HEK293T (cell line): ENCODE measurements around the gene MXD3.

ENCODE experiments used
- CTCF ChIA-PET: fragments of 350-600 bp; formaldehyde crosslinking; extraction: SDS; loops from one replicate; lab custom pipeline; 2021; ENCODE audit warnings: antibody characterized with exemption, inconsistent platforms; lab: Yijun Ruan, JAX
- POLR2A ChIA-PET: fragments of 350-600 bp; formaldehyde crosslinking; extraction: SDS; loops from one replicate; lab custom pipeline; 2020; ENCODE audit warnings: antibody characterized with exemption, inconsistent platforms; lab: Yijun Ruan, JAX
- DNase-seq: peaks from one replicate; pipeline ENCODE4 v3.0.0; 2012; ENCODE audit warnings: mixed read lengths; ENCODE audit errors: extremely low spot score
- ARNT ChIP-seq: fragments of 450-650 bp; IDR thresholded peaks from 2 replicates; pipeline ENCODE4 v1.6.1; 2017; ENCODE audit warnings: mild to moderate bottlenecking
- BHLHE40 ChIP-seq: fragments of 450-650 bp; IDR thresholded peaks from 2 replicates; pipeline ENCODE4 v1.6.1; 2016; ENCODE audit warnings: mild to moderate bottlenecking, moderate library complexity, borderline replicate concordance
- CTBP1 ChIP-seq: fragments of 450-650 bp; IDR thresholded peaks from 2 replicates; pipeline ENCODE4 v1.6.1; 2016; ENCODE audit warnings: borderline replicate concordance
- ELF4 ChIP-seq: fragments of 450-650 bp; IDR thresholded peaks from 2 replicates; pipeline ENCODE4 v1.6.1; 2017; ENCODE audit warnings: antibody characterized with exemption
- FOXA1 ChIP-seq: fragments of 450-650 bp; IDR thresholded peaks from 2 replicates; pipeline ENCODE4 v1.6.1; 2016; ENCODE audit warnings: mild to moderate bottlenecking
- FOXK2 ChIP-seq: fragments of 450-650 bp; IDR thresholded peaks from 2 replicates; pipeline ENCODE4 v1.6.1; 2016; ENCODE audit warnings: mild to moderate bottlenecking
- FOXM1 ChIP-seq: fragments of 450-650 bp; IDR thresholded peaks from 2 replicates; pipeline ENCODE4 v1.6.1; 2017; ENCODE audit warnings: mild to moderate bottlenecking, borderline replicate concordance
- HDGF ChIP-seq: fragments of 450-650 bp; IDR thresholded peaks from 2 replicates; pipeline ENCODE4 v1.6.1; 2017; ENCODE audit warnings: antibody characterized with exemption, borderline replicate concordance
- L3MBTL2 ChIP-seq: fragments of 450-650 bp; conservative IDR thresholded peaks from 2 replicates; pipeline ENCODE4 v1.6.1; 2016; ENCODE audit warnings: mild to moderate bottlenecking
- LEF1 ChIP-seq: fragments of 450-650 bp; IDR thresholded peaks from 2 replicates; pipeline ENCODE4 v1.6.1; 2017; ENCODE audit warnings: mild to moderate bottlenecking, borderline replicate concordance
- NFRKB ChIP-seq: fragments of 450-650 bp; IDR thresholded peaks from 2 replicates; pipeline ENCODE4 v1.6.1; 2016; ENCODE audit warnings: mild to moderate bottlenecking, moderate library complexity
- SP1 ChIP-seq: fragments of 450-650 bp; IDR thresholded peaks from 2 replicates; pipeline ENCODE4 v1.6.1; 2017
- SUZ12 ChIP-seq: fragments of 450-650 bp; IDR thresholded peaks from 2 replicates; pipeline ENCODE4 v1.6.1; 2016; ENCODE audit warnings: mild to moderate bottlenecking
- TARDBP ChIP-seq: fragments of 450-650 bp; IDR thresholded peaks from 2 replicates; pipeline ENCODE4 v1.6.1; 2016
- ZNF384 ChIP-seq: fragments of 450-650 bp; IDR thresholded peaks from 2 replicates; pipeline ENCODE4 v1.6.1; 2016
- TF ChIP-seq, protein P1 (sequence below): fragments of 450-650 bp; IDR thresholded peaks from 2 replicates; pipeline ENCODE4 v1.6.1; 2016

Gene MXD3

DNA sequence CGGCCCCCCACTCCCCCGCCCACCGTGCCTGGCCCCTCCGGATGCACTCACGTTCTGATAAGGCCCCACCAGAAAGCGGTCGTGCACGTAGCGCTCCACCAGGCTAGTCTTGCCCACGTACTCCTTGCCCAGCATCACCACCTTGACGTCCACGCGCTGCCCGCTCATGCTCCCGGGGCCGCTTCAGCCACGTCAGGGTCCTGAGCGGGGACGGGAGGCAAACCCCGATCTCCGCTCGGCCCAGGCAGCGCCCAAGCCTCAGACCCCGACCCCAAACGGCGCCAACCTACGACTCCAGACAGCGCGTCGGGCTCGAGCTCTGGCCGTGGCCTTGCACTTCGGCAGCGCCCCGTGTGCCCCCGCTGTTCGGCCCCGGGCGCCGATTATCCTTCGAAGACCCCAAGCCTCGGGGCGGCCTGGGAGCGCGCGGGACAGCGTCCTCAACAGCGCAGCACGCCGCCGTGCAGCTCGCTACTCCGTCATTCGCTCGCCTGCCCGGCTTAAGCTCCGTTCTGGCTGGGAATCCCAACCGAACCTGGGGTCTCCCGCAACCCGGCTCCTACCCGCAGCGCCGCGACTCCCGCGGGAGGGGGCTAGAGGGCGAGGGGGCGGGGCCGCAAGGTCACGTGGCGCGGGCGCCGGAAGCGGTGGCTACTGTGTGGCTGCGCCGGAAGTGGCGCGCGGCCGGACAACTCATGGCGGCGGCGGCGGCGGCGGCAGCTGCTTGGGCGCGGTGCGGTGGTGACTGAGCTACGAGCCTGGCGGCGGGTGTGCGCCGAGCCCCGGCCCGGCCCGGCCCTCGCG, 8.4 kb downstream of the MXD3 start, which contains the start of the genes PRELID1 and RAB24:
Gene PRELID1 (plus strand): TSS at position 679 of the 804 bp plus-strand sequence. CDS start 187 bp downstream, outside the sequence.
Gene RAB24 (minus strand): TSS at position 599 of the 804 bp plus-strand sequence. CDS start 431 bp downstream, at position 168.
- ChIA-PET CTCF (no interaction called here), POLR2A (interaction anchor here (0.6 to 1.7 kb wide), 4 partner anchors 9 to 83 kb away, joined by 3 to 10 read pairs (median 3); partner anchors contain the start of gene MXD3)
- DNase-seq: peak; percentile 96
- TF ChIP-seq L3MBTL2: peak; percentile 91
- TF ChIP-seq FOXA1: no peak

DNA sequence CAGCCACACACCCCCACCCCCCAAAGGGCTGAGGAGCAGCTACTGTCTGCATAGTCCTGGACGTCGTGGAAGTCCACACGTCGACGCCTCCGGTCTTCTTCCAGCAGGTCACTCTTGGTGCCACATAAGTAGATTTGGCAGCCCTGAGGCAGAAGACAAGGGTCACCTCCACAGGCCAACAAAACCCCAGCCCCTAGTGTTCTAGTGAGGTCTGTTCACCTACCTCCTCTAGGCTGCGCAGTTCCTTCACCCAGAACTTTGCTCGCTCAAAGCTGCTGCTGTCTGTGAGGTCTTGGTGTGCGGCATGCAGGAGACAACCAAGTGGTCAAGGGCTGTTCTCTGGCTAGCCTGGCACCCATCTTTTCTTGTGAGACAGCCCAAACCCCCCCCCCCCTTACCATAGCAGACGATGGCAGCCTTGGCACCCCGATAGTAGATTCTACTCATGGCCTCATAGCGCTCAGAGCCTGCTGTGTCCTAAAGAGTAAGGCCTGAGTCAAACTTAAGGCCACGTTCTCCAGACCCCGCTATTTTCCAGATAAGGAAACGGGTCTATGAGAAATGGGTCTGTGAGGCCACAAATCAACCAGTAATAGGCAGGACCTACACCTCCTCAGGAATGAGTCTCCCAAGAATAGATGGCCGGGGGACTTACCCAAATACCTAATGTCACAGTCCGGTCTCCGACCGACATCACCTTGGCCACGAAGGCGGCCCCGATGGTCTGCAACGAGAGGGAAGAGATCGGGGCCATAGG, 9.2 kb downstream of the MXD3 start:
- POLR2A ChIA-PET: interaction anchor here (0.6 to 1.7 kb wide), 3 partner anchors 10 to 124 kb away, joined by 3 to 10 read pairs (median 6); partner anchors contain the start of genes GRK6 and MXD3
- TF ChIP-seq TARDBP (no peak), BHLHE40 (no peak), HDGF (no peak), L3MBTL2 (no peak), SP1 (no peak), ZNF384 (no peak), LEF1 (no peak), SUZ12 (no peak), FOXM1 (no peak), FOXK2 (no peak), ELF4 (no peak), FOXA1 (no peak), NFRKB (no peak), CTBP1 (no peak), ARNT (no peak)
- TF ChIP-seq, protein P1, sequence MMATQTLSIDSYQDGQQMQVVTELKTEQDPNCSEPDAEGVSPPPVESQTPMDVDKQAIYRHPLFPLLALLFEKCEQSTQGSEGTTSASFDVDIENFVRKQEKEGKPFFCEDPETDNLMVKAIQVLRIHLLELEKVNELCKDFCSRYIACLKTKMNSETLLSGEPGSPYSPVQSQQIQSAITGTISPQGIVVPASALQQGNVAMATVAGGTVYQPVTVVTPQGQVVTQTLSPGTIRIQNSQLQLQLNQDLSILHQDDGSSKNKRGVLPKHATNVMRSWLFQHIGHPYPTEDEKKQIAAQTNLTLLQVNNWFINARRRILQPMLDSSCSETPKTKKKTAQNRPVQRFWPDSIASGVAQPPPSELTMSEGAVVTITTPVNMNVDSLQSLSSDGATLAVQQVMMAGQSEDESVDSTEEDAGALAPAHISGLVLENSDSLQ: no peak
- peak; percentile 42 for DNase-seq
- CTCF ChIA-PET: interaction anchor here (1.1 to 5.4 kb wide), 2 partner anchors 8 to 190 kb away, joined by 3 to 35 read pairs; no protein-coding TSS in a partner anchor

DNA sequence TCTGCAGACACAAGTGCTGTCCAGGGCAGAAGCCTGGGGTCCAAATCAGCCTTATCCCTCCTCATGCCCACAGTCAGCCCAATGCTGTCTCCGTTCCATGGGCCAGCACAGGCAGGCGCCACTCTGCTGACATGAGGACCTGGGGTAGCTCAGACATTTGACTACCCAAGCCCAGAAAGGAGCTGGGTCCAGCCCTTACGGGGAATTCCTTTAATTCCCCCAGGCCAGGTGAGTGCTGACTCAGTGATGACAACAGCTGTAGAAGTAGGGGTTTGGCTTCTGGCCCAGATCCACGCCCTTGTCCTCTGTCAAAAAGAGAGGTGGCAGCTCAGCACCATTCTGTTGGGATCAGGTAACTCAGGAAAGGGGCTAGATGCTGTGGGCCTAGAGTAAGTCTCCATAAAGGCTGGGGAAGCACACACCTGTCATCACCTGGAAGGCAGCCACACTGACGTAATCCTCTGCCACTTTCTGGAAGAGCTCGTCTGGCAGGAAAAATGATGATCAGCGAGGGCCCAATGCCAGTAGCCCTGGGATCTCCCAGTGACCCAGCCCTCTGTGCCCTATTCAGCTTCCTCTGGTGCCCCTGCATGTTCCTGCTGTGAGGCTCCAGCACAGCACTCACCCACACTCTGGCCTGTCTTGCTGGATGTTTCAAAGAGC, 10.1 kb downstream of the MXD3 start:
- no peak for DNase-seq
- ChIA-PET POLR2A (interaction anchor here (0.6 to 1.3 kb wide), 3 partner anchors 9 to 125 kb away, joined by 3 to 6 read pairs (median 4); partner anchors contain the start of gene GRK6), CTCF (interaction anchor here (1.1 to 5.4 kb wide), 2 partner anchors 8 to 190 kb away, joined by 3 to 35 read pairs; no protein-coding TSS in a partner anchor)
- TF ChIP-seq CTBP1: no peak
- no peak for TF ChIP-seq TARDBP
- no peak for TF ChIP-seq SUZ12
- no peak for TF ChIP-seq FOXM1
- TF ChIP-seq ARNT: no peak
- TF ChIP-seq ZNF384: no peak
- no peak for TF ChIP-seq FOXA1
- TF ChIP-seq L3MBTL2: no peak
- TF ChIP-seq SP1: no peak
- TF ChIP-seq BHLHE40: no peak
- no peak for TF ChIP-seq ELF4
- TF ChIP-seq, protein P1: no peak
- no peak for TF ChIP-seq LEF1
- no peak for TF ChIP-seq HDGF

DNA sequence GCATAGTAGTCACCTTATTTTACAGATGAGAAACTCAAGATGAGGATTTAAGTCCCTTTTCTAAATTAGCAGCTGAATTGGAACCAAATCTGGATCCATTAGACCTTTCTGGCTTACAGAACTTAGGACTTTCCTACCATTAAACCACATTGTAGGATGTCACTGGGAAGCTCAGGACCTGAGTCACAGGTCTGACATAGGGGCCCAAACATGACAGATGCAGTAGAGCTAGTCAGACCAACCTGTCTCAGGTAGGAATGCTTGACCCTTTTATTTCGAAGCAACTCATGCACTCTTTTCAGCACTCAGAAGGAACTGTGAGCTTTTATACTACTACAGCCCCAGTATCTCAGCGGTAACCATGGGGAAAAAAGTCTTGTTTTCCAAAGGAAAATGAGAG, 10.7 kb downstream of the MXD3 start:
- CTCF ChIA-PET: interaction anchor here (5.4 kb wide), 1 partner anchor 9 kb away, joined by 35 read pairs; no protein-coding TSS in a partner anchor
- POLR2A ChIA-PET: interaction anchor here (1.0 to 1.3 kb wide), 2 partner anchors 9 to 11 kb away, joined by 4 to 6 read pairs; no protein-coding TSS in a partner anchor
- DNase-seq: no peak
- no peak for TF ChIP-seq CTBP1
- TF ChIP-seq BHLHE40: no peak
- TF ChIP-seq FOXM1: no peak

DNA sequence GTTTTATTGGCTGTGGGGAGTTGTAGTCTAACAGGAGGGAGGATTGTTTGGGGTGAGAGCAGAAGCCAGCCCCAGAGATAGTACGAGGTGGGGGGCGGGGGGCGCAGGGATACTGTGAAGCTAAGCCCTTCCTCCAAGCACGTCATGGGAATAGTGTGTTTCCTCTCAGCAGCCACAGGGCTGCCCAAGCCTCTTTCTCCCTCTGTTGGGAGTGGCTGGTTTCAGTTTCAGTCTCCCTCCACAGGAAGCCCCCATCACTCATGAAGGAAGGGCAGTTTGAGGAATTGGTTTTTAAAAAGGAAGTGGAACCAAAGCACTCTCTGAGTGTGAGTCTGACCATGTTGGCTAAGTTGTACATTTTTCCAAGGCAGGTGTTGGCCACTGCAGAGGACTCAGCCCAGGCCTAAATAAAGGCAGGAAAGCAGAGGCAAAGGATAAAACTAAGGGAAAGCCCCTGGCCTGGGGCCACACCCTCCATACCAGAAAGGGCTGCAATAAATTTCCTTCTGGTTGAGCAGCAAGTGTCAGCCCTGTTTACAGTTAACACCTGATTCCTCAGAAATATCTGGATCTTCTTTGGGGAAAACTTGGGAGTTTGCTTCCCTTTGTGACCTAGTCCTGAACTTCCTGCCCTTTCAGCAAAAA, 11.3 kb downstream of the MXD3 start:
- DNase-seq: peak; percentile 71
- CTCF ChIA-PET: interaction anchor here (5.4 kb wide), 1 partner anchor 10 kb away, joined by 35 read pairs; no protein-coding TSS in a partner anchor
- TF ChIP-seq L3MBTL2: no peak
- TF ChIP-seq TARDBP: no peak
- TF ChIP-seq, protein P1: peak; percentile 86
- POLR2A ChIA-PET: no interaction called here
